ENCODE data around the gene MAPK12. TPM values are rescaled to one million over a fixed set of nuclear protein-coding genes. Genes with fewer than 3 reads are reported as not detected.

The MAPK12 gene
- total and polyA plus RNA-seq, 9 of the 15 experiments (the other 6 are each of a cell fraction or from before 2014, with no cell fraction given), result 0.79 to 71.5 (median 32.8) TPM

DNA sequence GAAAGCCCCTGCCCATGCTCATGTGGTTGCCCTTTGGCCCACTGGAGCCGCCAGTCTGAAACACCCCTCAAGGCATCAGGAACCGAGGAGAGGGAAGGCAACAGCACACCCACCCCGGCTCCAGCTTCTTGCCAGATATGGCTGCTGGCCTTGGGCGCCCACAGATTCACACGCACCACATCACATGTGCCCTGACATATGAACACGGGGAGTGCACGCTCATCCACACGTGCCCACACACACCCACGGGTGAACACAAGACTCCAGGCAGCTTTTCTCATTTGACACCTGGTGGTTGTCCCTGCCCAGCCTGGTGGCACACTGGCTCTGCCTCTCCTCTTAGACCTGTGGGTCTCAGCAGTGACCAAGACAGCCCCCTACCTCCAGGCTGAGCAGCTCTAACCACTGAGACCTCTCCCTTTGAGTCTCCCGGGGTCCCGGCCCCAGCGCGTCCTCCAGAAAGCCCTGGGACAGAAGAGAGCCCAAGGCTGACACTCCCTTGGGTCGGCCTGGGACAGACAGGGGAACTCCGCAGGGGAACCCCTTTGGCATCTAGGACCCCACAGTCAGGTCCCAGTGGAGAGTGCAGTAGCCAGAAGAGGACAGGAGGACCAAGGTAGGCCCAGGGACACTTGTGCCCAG lies 2.7 kb upstream of the MAPK12 start (continued):
- TF ChIP-seq EZH2 (IDR thresholded peaks at IDR 0.05; ENCODE audit: borderline replicate concordance, low read depth, low read length) (no peak), RHOXF2B (CRISPR knock-in tag; conservative IDR thresholded peaks at IDR 0.05) (no peak)

DNA sequence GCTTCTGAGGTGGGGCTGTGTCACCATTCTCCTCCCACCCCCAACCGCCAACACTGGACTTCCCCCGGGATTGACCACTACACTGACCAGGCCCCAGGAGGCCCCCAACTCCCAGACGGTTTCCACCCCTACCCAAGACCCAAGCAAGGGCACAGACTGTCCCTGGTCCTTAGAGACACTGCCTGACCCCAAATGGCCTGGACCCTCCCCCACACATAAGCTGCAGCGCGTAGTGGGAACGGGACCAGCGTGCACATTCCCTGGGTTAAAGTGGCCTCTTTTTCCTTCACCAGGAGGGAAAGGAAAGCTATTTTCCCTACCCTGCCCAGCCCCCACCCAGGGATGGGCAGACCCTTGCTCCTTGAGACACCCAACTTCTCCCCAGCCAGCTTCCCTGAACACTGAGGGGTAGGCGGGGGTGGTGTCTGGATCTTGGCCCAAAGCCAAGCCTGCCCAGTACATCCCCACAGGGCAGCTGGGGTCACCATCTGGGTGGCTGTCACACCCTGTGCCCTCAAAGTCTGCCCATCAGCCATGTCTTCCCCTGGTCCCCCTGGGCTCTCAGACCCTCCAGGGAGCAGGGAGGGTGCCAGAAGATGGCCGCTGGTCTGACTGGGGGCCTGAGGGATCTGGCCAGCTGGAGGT lies 1.6 kb upstream of the MAPK12 start:
- TF ChIP-seq CBFB (CRISPR knock-in tag; IDR thresholded peaks at IDR 0.05), result 0 out of 2 replicates have a peak, but pooled peaks have one; percentile 31
- peak; percentile 37; the same call in 1 of the 2 replicates for TF ChIP-seq NFIX (CRISPR knock-in tag; IDR thresholded peaks at IDR 0.05; ENCODE audit: low read depth)
- TF ChIP-seq, protein P1, sequence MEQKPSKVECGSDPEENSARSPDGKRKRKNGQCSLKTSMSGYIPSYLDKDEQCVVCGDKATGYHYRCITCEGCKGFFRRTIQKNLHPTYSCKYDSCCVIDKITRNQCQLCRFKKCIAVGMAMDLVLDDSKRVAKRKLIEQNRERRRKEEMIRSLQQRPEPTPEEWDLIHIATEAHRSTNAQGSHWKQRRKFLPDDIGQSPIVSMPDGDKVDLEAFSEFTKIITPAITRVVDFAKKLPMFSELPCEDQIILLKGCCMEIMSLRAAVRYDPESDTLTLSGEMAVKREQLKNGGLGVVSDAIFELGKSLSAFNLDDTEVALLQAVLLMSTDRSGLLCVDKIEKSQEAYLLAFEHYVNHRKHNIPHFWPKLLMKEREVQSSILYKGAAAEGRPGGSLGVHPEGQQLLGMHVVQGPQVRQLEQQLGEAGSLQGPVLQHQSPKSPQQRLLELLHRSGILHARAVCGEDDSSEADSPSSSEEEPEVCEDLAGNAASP (IDR thresholded peaks at IDR 0.05), result peak; percentile 74
- TF ChIP-seq, protein P2, sequence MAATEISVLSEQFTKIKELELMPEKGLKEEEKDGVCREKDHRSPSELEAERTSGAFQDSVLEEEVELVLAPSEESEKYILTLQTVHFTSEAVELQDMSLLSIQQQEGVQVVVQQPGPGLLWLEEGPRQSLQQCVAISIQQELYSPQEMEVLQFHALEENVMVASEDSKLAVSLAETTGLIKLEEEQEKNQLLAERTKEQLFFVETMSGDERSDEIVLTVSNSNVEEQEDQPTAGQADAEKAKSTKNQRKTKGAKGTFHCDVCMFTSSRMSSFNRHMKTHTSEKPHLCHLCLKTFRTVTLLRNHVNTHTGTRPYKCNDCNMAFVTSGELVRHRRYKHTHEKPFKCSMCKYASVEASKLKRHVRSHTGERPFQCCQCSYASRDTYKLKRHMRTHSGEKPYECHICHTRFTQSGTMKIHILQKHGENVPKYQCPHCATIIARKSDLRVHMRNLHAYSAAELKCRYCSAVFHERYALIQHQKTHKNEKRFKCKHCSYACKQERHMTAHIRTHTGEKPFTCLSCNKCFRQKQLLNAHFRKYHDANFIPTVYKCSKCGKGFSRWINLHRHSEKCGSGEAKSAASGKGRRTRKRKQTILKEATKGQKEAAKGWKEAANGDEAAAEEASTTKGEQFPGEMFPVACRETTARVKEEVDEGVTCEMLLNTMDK (IDR thresholded peaks at IDR 0.05; ENCODE audit: borderline replicate concordance, insufficient read depth, low read depth, low read length, poor library complexity, severe bottlenecking), result no peak
- peak; percentile 97 for TF ChIP-seq NFIC (IDR thresholded peaks at IDR 0.05)
- TF ChIP-seq, protein P3, sequence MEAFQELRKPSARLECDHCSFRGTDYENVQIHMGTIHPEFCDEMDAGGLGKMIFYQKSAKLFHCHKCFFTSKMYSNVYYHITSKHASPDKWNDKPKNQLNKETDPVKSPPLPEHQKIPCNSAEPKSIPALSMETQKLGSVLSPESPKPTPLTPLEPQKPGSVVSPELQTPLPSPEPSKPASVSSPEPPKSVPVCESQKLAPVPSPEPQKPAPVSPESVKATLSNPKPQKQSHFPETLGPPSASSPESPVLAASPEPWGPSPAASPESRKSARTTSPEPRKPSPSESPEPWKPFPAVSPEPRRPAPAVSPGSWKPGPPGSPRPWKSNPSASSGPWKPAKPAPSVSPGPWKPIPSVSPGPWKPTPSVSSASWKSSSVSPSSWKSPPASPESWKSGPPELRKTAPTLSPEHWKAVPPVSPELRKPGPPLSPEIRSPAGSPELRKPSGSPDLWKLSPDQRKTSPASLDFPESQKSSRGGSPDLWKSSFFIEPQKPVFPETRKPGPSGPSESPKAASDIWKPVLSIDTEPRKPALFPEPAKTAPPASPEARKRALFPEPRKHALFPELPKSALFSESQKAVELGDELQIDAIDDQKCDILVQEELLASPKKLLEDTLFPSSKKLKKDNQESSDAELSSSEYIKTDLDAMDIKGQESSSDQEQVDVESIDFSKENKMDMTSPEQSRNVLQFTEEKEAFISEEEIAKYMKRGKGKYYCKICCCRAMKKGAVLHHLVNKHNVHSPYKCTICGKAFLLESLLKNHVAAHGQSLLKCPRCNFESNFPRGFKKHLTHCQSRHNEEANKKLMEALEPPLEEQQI (IDR thresholded peaks at IDR 0.05), result no peak
- TF ChIP-seq YY1 (IDR thresholded peaks at IDR 0.05; ENCODE audit: borderline replicate concordance in 1 of 3, control insufficient read depth in 1 of 3, extremely low read depth in 1 of 3, insufficient read depth in 3 of 3, insufficient read length in 1 of 3, insufficient replicate concordance in 2 of 3, low read depth in 1 of 3, low read length in 2 of 3), result peak in 1 of 3 experiments; percentile 28
- ChIA-PET POLR2A (interaction anchor here (0.7 to 1.9 kb wide), 5 partner anchors 10 to 73 kb away, joined by 3 to 11 read pairs (median 3); partner anchors contain the start of gene HDAC10), CTCF (ENCODE audit: low intra/inter-chr PET ratio) (no interaction called here)
- Histone ChIP-seq H4K20me1 (replicated peaks; ENCODE audit: control insufficient read depth, insufficient read depth, low read length) (no peaks in the 10 kb centered on the region), H3K36me3 (ENCODE audit: control insufficient read depth, insufficient read depth, low read length) (peaks cover 12% of the 10 kb centered on the region; the same call in 1 of the 3 replicates), H2AFZ (ENCODE audit: low read depth, low read length) (peak overlapping the region; percentile 55), H3K9ac (ENCODE audit: insufficient read depth in 1 of 2, low read depth in 2 of 2, low read length in 2 of 2) (peak overlapping the region; percentile 69 to 92), H3K79me2 (ENCODE audit: control insufficient read depth, insufficient read depth, low read length) (peaks cover 27% of the 10 kb centered on the region), H3K9me3 (replicated peaks; ENCODE audit: control insufficient read depth, insufficient read depth, low read depth, low read length) (no peaks in the 10 kb centered on the region), H3K9me1 (ENCODE audit: control insufficient read depth, insufficient read depth, low read length) (no peaks in the 10 kb centered on the region), H3K4me2 (ENCODE audit: insufficient read depth, low read length) (peak overlapping the region; percentile 61), H3K4me1 (replicated peaks in 1 of 2; ENCODE audit: control insufficient read depth in 2 of 2, insufficient read depth in 2 of 2, low read length in 2 of 2) (peaks cover 15 to 84% of the 10 kb centered on the region in 2 experiments; a peak in 4 of 5 replicates), H3K27me3 (ENCODE audit: control insufficient read depth in 2 of 2, insufficient read depth in 2 of 2, low read length in 2 of 2) (no peaks in the 10 kb centered on the region), H3K4me3 (no peak overlapping the region), H3K27ac (ENCODE audit: extremely low read depth, low read depth, low read length) (peak overlapping the region; percentile 76)
- ATAC-seq, result no peak
- FAIRE-seq, result no peak
- BruUV-seq (replicated peaks), result no TSS peak
- in situ Hi-C loops (cut with MboI) (no loop called here), intact Hi-C loops (cut with micrococcal nuclease) (no loop called here)
- 18% methylated on average over 7 of the region's 9 CpGs for WGBS (ENCODE audit: insufficient coverage, low coverage, missing lambda C conversion rate)
- no peak for DNase-seq (ENCODE audit: extremely low read depth in 1 of 4, low spot score in 3 of 4)
